Gastroesophageal sphincter (tissue), 3 donors: ENCODE measurements around the gene CRYL1.

Experiments
- POLR2A ChIP-seq, 2 donors: fragments of 450-650 bp; IDR thresholded peaks; one replicate each; pipeline ENCODE4 v1.6.1; 2017; ENCODE audit warnings: antibody characterized with exemption in 2 of 2, mild to moderate bottlenecking in 2 of 2, moderate library complexity in 1 of 2
- TF ChIP-seq, protein P1 (sequence below), 4 experiments: fragments of 200-600 bp in 2 of 4; fragments of 450-650 bp in 2 of 4; sonication (generic) in 1 of 4; IDR thresholded peaks; one replicate each; pipeline ENCODE4 v1.5.1; 2017 to 2019; ENCODE audit warnings: antibody characterized with exemption in 4 of 4, mild to moderate bottlenecking in 2 of 4, moderate library complexity in 2 of 4

DNA sequence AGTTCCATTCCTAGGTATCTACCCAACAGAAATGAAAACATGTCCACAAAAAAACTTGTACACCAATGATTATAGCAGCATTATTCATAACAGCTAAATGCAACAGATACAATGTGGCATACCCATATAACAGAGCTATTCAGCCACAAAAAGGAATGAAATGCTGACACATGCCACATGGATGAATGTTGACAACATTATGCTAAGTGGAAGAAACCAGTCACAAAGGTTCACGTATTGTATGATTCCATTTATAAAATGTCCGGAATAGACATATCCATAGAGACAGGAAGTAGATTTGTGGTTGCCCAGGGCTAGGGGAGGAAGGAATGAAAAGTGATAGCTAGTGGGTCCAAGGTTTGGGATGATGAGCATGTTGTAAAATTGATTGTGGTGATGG is 10.8 kb downstream of the CRYL1 start:
- TF ChIP-seq POLR2A (IDR thresholded peaks at IDR 0.05): no peak
- TF ChIP-seq, protein P1, sequence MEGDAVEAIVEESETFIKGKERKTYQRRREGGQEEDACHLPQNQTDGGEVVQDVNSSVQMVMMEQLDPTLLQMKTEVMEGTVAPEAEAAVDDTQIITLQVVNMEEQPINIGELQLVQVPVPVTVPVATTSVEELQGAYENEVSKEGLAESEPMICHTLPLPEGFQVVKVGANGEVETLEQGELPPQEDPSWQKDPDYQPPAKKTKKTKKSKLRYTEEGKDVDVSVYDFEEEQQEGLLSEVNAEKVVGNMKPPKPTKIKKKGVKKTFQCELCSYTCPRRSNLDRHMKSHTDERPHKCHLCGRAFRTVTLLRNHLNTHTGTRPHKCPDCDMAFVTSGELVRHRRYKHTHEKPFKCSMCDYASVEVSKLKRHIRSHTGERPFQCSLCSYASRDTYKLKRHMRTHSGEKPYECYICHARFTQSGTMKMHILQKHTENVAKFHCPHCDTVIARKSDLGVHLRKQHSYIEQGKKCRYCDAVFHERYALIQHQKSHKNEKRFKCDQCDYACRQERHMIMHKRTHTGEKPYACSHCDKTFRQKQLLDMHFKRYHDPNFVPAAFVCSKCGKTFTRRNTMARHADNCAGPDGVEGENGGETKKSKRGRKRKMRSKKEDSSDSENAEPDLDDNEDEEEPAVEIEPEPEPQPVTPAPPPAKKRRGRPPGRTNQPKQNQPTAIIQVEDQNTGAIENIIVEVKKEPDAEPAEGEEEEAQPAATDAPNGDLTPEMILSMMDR (IDR thresholded peaks at IDR 0.05): no peak
